Ascending aorta (tissue), 2 donors: ENCODE measurements around the gene BOC. TPM values are rescaled to one million over a fixed set of nuclear protein-coding genes. Genes with fewer than 3 reads are reported as not detected.
A peak's percentile ranks its signal among the peaks of the same experiment; 100 is the strongest.
"Not testable (repeated sequence)": the region's sequence is repeated elsewhere in the genome, so short reads cannot be mapped to it uniquely, and the experiment has no call there.

Experiments
- DNase-seq, 2 donors: peaks; one replicate each; pipeline ENCODE4 v3.0.0-alpha.2; 2019; ENCODE audit warnings: low spot score in 2 of 2
- H3K27ac ChIP-seq, 2 donors: fragments of 200-600 bp; sonication (generic); one replicate each; pipeline ENCODE4 v1.5.1; 2016 to 2017; ENCODE audit warnings: mild to moderate bottlenecking in 1 of 2
- H3K27me3 ChIP-seq: fragments of 200-600 bp; sonication (generic); one replicate; pipeline ENCODE4 v1.5.1; 2017
- H3K36me3 ChIP-seq, 2 donors: fragments of 200-600 bp; sonication (generic); one replicate each; pipeline ENCODE4 v1.5.1; 2016
- H3K4me1 ChIP-seq, 2 donors: fragments of 200-600 bp; sonication (generic); one replicate each; pipeline ENCODE4 v1.5.1; 2016 to 2017; ENCODE audit warnings: mild to moderate bottlenecking in 1 of 2
- H3K4me3 ChIP-seq, 2 donors: fragments of 200-600 bp; sonication (generic); one replicate each; pipeline ENCODE4 v1.5.1; 2016 to 2017; ENCODE audit warnings: mild to moderate bottlenecking in 1 of 2
- H3K9me3 ChIP-seq, 2 donors: fragments of 200-600 bp; sonication (generic); one replicate each; pipeline ENCODE4 v1.5.1; 2016
- intact Hi-C: fragments of 100-400 bp; cut with DNase I; formaldehyde crosslinking; loops from one replicate; pipeline ENCODE4 v1.15.1; 2023
- total RNA-seq: library from RNA; depleted of rRNA; stranded (reverse); fragments of >200 nt; gene quantifications from one replicate; pipeline ENCODE4 v1.1.0, GENCODE V29; 2016
- TF ChIP-seq, protein P1 (sequence below), 3 experiments: fragments of 200-600 bp in 2 of 3; fragments of 450-650 bp in 1 of 3; sonication (generic) in 2 of 3; IDR thresholded peaks; one replicate each; pipeline ENCODE4 v1.5.1; 2016 to 2019; ENCODE audit warnings: antibody characterized with exemption in 3 of 3, mild to moderate bottlenecking in 1 of 3, moderate library complexity in 1 of 3

Gene BOC
- total RNA-seq, 1 donor from 2014 or later, result 31.3 TPM

GRCh38 chr3:113166719-113167492, 44.5 kb upstream of the BOC start:
- Histone ChIP-seq H3K4me3 (no peak overlapping the region), H3K36me3 (no peaks in the 10 kb centered on the region), H3K27ac (peak overlapping the region; percentile 60 to 76), H3K4me1 (peaks cover 0 to 11% of the 10 kb centered on the region in 2 donors), H3K9me3 (no peaks in the 10 kb centered on the region), H3K27me3 (no peaks in the 10 kb centered on the region)
- TF ChIP-seq, protein P1, sequence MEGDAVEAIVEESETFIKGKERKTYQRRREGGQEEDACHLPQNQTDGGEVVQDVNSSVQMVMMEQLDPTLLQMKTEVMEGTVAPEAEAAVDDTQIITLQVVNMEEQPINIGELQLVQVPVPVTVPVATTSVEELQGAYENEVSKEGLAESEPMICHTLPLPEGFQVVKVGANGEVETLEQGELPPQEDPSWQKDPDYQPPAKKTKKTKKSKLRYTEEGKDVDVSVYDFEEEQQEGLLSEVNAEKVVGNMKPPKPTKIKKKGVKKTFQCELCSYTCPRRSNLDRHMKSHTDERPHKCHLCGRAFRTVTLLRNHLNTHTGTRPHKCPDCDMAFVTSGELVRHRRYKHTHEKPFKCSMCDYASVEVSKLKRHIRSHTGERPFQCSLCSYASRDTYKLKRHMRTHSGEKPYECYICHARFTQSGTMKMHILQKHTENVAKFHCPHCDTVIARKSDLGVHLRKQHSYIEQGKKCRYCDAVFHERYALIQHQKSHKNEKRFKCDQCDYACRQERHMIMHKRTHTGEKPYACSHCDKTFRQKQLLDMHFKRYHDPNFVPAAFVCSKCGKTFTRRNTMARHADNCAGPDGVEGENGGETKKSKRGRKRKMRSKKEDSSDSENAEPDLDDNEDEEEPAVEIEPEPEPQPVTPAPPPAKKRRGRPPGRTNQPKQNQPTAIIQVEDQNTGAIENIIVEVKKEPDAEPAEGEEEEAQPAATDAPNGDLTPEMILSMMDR (IDR thresholded peaks at IDR 0.05), result no peak
- DNase-seq, result no peak
- intact Hi-C loops, result no loop called here

DNA sequence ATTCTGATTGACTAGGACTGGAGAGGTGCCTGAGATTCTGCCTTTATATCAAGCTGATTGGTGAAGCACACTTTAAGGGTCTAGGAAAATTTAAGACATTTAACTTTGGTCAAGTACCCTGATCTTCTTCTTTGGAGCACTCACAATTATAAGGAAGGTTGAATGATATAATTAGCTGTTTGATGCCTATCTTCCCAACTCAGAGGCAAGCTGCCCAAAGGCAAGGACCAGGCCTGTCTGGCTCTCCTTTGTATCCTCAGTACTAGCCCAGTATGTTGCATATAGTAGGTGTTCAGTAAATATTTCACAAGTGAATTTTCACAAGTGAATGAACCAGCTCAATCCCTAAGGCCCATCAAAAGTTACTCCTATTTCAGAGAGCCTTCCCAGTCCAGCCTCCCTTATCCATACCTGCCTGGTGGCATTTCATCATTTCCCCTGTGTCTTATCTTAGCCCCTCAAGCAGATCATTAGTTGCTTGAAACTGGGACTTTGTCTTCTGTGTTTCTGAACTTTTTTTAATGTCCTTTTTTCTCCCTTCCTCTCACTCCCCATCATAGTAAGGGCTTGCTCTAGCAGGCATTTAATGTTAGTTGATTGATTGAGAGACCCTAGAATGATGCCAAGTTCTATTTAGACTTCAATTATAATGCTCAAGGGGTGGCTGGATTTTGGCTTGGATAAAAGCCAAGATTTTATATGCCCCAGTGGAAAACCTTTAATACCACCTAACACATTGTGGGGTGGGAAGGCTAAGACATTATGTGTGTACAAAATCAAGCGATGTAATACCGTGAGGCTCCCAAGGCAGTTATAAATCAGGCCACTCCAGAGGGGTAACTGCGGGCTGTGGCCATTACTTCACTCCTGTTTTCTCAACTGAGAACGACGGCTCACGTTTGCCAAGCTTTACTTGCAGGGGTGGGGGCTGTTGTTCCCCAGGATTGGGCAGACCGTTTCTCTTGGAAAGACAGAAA, 43.2 kb upstream of the BOC start:
- intact Hi-C loops, result no loop called here
- Histone ChIP-seq H3K27me3 (no peaks in the 10 kb centered on the region), H3K4me1 (peaks cover 0 to 11% of the 10 kb centered on the region in 2 donors), H3K4me3 (no peak overlapping the region), H3K36me3 (no peaks in the 10 kb centered on the region), H3K9me3 (no peaks in the 10 kb centered on the region), H3K27ac (peak overlapping the region; percentile 27 to 60)
- TF ChIP-seq, protein P1 (IDR thresholded peaks at IDR 0.05), result no peak
- no peak for DNase-seq

GRCh38 chr3:113169891-113170452, 41.4 kb upstream of the BOC start:
- H3K9me3 ChIP-seq, result no peaks in the 10 kb centered on the region
- no peaks in the 10 kb centered on the region for H3K36me3 ChIP-seq
- intact Hi-C loops, result no loop called here
- no peak overlapping the region for H3K4me3 ChIP-seq
- H3K27me3 ChIP-seq, result no peaks in the 10 kb centered on the region
- TF ChIP-seq, protein P1 (IDR thresholded peaks at IDR 0.05), result no peak
- no peak for DNase-seq
- H3K27ac ChIP-seq, result no peak overlapping the region
- H3K4me1 ChIP-seq, result peaks cover 0 to 11% of the 10 kb centered on the region in 2 donors

DNA sequence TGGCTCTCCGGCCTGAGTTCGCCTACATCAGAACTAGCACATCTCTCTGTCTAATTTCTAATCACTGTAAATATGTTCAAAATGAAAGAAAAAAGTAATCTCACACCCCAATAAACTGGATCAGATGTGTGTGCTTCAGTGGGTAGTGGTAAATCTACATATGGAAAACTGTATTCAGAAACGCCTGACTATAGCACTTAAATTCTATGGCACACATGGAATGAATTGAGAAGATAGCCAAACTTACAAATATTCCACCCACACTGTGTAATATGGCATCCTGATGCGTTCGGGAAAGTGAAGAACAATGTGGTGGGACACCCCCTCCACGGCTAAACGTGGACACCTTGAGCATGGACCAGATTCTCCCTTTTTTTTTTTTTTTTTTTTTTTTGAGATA, 40.6 kb upstream of the BOC start:
- no peak overlapping the region for H3K4me3 ChIP-seq
- H3K27ac ChIP-seq, result no peak overlapping the region
- intact Hi-C loops, result no loop called here
- no peaks in the 10 kb centered on the region for H3K27me3 ChIP-seq
- DNase-seq, result no peak
- TF ChIP-seq, protein P1 (IDR thresholded peaks at IDR 0.05), result no peak
- H3K4me1 ChIP-seq, result peaks cover 0 to 11% of the 10 kb centered on the region in 2 donors
- H3K9me3 ChIP-seq, result no peaks in the 10 kb centered on the region
- H3K36me3 ChIP-seq, result no peaks in the 10 kb centered on the region

GRCh38 chr3:113171675-113172300, 39.6 kb upstream of the BOC start:
- H3K9me3 ChIP-seq, H3K27ac ChIP-seq, H3K4me3 ChIP-seq, H3K27me3 ChIP-seq, intact Hi-C loops, DNase-seq, H3K4me1 ChIP-seq, H3K36me3 ChIP-seq: not testable (repeated sequence)
